ENCODE measurements around the gene TRRAP. TPM values are rescaled to one million over a fixed set of nuclear protein-coding genes. Genes with fewer than 3 reads are reported as not detected.

Gene TRRAP
- total RNA-seq (10 to 100 TPM; 18.9 to 35.5 (median 24.0) TPM), polyA plus RNA-seq (10 to 100 TPM in 1 of 3 donors, 1 to 10 TPM in 2; 2.4 to 17.8 (median 3.9) TPM)

- DNase-seq = peak; percentile 80
- H3K27ac ChIP-seq = peak within 1 kb of the TSS; percentile 91 to 97 (median 93)
- H3K9me3 ChIP-seq = no peaks in the 10 kb centered on the region
- 0 to 1% methylated on average over 113 of the region's 113 CpGs for WGBS, 2 donors
- H3K27me3 ChIP-seq = peaks cover 0 to 8% (median 3%) of the 10 kb centered on the region in 3 donors
- peak within 1 kb of the TSS; percentile 77 to 94 (median 83) for H3K4me3 ChIP-seq
- intact Hi-C loops (cut with DNase I) = loop anchor here (5.0 kb wide), 2 partner anchors 264 to 596 kb away; partner anchors contain the start of genes BRI3 and SMURF1
- peaks cover 0 to 26% (median 8%) of the 10 kb centered on the region in 4 donors for H3K36me3 ChIP-seq
- TF ChIP-seq EP300 (IDR thresholded peaks at IDR 0.05) (no peak), CTCF (IDR thresholded peaks at IDR 0.05) (peak; percentile 80 to 99 (median 90)), POLR2AphosphoS5 (IDR thresholded peaks at IDR 0.05) (peak in 3 of 4 donors; percentile 37 to 64 (median 62))
- peaks cover 0 to 19% (median 14%) of the 10 kb centered on the region in 4 donors for H3K4me1 ChIP-seq
Measured at GRCh38 chr7:98878365-98879197, at the start of gene TRRAP. Gene TRRAP, plus strand, starts transcription at chr7:98878532. Its CDS starts 2,619 bp downstream, at chr7:98881151.

GRCh38 chr7:98830972-98831548 is 47.3 kb upstream of the TRRAP start:
- intact Hi-C loops (cut with DNase I) = no loop called here
- Histone ChIP-seq H3K9me3 (no peaks in the 10 kb centered on the region), H3K4me1 (peaks cover 0 to 11% (median 10%) of the 10 kb centered on the region in 4 donors), H3K36me3 (no peaks in the 10 kb centered on the region), H3K4me3 (no peak overlapping the region), H3K27ac (no peak overlapping the region), H3K27me3 (peaks cover 0 to 7% (median 0%) of the 10 kb centered on the region in 3 donors)
- 32 to 79% methylated on average over 2 of the region's 2 CpGs for WGBS, 2 donors
- DNase-seq = no peak
- TF ChIP-seq POLR2A (IDR thresholded peaks at IDR 0.05) (no peak), POLR2AphosphoS5 (IDR thresholded peaks at IDR 0.05) (no peak), CTCF (IDR thresholded peaks at IDR 0.05) (no peak), EP300 (IDR thresholded peaks at IDR 0.05) (no peak)

DNA sequence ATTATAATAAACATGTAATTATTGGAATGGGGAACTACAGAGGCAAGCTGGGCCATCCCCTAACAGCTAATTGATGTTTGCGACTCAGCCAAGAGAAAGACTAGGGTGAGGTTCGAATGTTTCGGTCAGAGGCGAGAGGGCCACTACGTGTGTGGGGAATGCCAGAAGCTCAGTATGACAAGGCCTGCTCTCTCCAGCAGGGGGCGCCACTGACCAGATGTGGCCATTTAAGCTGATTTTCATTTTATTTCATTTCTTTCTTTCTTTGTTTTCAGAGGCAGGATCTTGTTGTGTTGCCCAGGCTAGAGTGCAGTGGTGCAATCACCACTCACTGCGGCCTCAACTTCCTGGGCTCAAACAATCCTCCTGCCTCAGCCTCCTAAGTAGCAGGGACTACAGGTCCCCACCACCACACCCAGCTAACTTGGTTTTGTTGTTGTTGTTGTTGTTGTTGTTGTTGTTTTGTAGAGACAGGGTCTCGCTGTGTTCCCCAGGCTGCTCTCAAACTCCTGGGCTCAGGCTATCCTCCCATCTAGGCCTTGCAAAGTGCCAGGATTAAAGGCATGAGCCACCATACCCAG is 46.6 kb upstream of the TRRAP start:
- Histone ChIP-seq H3K9me3 (no peaks in the 10 kb centered on the region), H3K36me3 (no peaks in the 10 kb centered on the region), H3K4me1 (peaks cover 0 to 6% (median 4%) of the 10 kb centered on the region in 4 donors), H3K27me3 (peaks cover 0 to 13% (median 0%) of the 10 kb centered on the region in 3 donors), H3K27ac (no peak overlapping the region), H3K4me3 (no peak overlapping the region)
- intact Hi-C loops (cut with DNase I) = no loop called here
- 71 to 78% methylated on average over 8 of the region's 8 CpGs for WGBS, 2 donors
- TF ChIP-seq CTCF (IDR thresholded peaks at IDR 0.05) (peak in 1 of 4 experiments; percentile 20), EP300 (IDR thresholded peaks at IDR 0.05) (no peak)
- no peak for DNase-seq

- intact Hi-C loops (cut with DNase I) = no loop called here
- Histone ChIP-seq H3K4me3 (no peak overlapping the region), H3K36me3 (no peaks in the 10 kb centered on the region), H3K27me3 (peaks cover 0 to 17% (median 0%) of the 10 kb centered on the region in 3 donors), H3K27ac (no peak overlapping the region), H3K4me1 (no peaks in the 10 kb centered on the region), H3K9me3 (no peaks in the 10 kb centered on the region)
- DNase-seq = no peak
- TF ChIP-seq POLR2A (IDR thresholded peaks at IDR 0.05) (no peak), POLR2AphosphoS5 (IDR thresholded peaks at IDR 0.05) (no peak), EP300 (IDR thresholded peaks at IDR 0.05) (no peak), CTCF (IDR thresholded peaks at IDR 0.05) (no peak)
- WGBS, 2 donors = 92 to 95% methylated on average over 2 of the region's 2 CpGs
Measured at GRCh38 chr7:98833022-98833421, 45.3 kb upstream of the TRRAP start.
